T47D (cell line): ENCODE data around the gene NCMAP.
"Not testable (repeated sequence)": the region's sequence is repeated elsewhere in the genome, so short reads cannot be mapped to it uniquely, and the experiment has no call there.

Source experiments
- DNase-seq, 2 experiments: peaks; one replicate each; pipeline versions ENCODE4 v3.0.0 to v3.0.0-alpha.2; 2011 to 2012; ENCODE audit warnings: low read depth in 1 of 2, low spot score in 1 of 2
- JUND ChIP-seq: IDR thresholded peaks from 2 replicates; pipeline ENCODE4 v1.6.1; 2012; ENCODE audit warnings: low read depth
- in situ Hi-C: cut with HindIII; loops from 2 replicates; pipeline ENCODE4 v1.10.0; 2016; ENCODE audit warnings: low sequenced_read_pairs, low pct_unique_long_range_greater_than_20kb

NCMAP gene, protein sequence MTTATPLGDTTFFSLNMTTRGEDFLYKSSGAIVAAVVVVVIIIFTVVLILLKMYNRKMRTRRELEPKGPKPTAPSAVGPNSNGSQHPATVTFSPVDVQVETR

GRCh38 chr1:24555591-24556413, at the start of gene NCMAP:
TSS of gene NCMAP (plus strand) at chr1:24556087. CDS start at chr1:24595431, 39,344 bp downstream.
- in situ Hi-C loops, result no loop called here
- peak; percentile 57 to 60 for DNase-seq
- no peak for TF ChIP-seq JUND

GRCh38 chr1:24506691-24507381, 49.1 kb upstream of the NCMAP start:
- no peak for DNase-seq
- TF ChIP-seq JUND, result no peak
- in situ Hi-C loops, result no loop called here

GRCh38 chr1:24507405-24507804, 48.5 kb upstream of the NCMAP start:
- no peak for DNase-seq
- TF ChIP-seq JUND, result no peak
- in situ Hi-C loops, result no loop called here

DNA sequence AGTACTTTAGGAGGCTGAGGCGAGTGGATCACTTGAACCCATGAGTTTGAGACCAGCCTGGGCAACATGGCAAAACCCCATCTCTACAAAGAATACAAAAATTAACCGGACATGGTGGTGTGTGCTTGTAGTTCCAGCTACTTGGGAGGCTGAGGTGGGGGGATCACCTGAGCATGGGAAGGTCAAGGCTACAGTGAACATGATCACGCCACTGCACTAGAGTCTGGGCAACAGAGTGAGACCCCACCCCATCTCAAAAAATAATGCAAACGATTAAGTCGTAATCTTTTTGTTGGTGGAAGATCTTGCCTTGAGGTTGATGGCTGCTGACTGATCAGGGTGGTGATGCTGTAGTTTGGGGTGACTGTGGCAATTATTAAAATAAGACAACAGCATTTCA, 47.0 kb upstream of the NCMAP start:
- TF ChIP-seq JUND, result no peak
- in situ Hi-C loops, result no loop called here
- DNase-seq, result no peak

DNA sequence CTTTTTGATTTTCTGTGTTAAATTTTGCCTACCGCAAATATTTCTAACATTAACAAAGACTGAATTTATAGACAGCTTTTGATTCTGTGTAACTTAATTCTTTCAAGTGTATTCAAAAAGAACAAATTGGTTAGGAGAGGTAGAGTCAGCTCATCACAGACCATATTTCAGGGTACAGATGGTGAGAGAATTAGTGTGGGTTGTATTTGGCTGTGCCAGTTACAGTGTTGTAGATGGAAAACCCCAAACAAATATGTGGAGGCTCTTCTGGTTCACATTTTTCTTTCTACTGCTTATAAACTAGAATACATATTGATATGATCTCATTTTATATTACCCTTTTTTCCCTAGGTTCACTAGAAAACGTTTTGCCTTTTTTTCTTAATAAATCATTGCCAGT, 42.2 kb upstream of the NCMAP start:
- DNase-seq, result no peak
- in situ Hi-C loops, result no loop called here
- TF ChIP-seq JUND, result no peak

GRCh38 chr1:24514946-24515345, 40.9 kb upstream of the NCMAP start:
- TF ChIP-seq JUND, result no peak
- no peak for DNase-seq
- in situ Hi-C loops, result no loop called here

GRCh38 chr1:24515671-24516209, 40.1 kb upstream of the NCMAP start:
- peak in 1 of 2 experiments; percentile 64 for DNase-seq
- in situ Hi-C loops, result not testable (repeated sequence)

DNA sequence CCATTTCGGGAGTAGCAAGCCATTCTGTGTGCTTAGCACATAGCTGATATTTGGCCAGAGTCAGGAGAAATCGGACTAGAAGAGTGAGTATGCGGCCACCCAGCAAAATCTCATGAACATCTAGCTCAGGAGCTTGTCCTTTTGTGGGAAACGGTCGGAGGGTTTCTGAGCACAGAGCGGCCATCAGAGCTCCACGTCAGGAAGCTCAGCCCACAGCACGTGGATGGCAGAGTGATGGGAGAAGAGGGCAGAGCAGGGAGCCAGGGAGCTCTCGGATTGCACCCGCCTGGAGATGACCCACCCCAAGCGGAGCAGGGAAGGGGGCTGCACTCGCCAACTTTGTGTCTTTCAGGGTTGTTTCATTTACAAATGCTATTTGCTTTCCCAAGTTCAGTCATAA, 39.4 kb upstream of the NCMAP start:
- in situ Hi-C loops, result no loop called here
- no peak for TF ChIP-seq JUND
- DNase-seq, result no peak

- in situ Hi-C loops, result no loop called here
- no peak for TF ChIP-seq JUND
- DNase-seq, result no peak
These were observed 38.0 kb upstream of the NCMAP start for GRCh38 chr1:24517898-24518297.

DNA sequence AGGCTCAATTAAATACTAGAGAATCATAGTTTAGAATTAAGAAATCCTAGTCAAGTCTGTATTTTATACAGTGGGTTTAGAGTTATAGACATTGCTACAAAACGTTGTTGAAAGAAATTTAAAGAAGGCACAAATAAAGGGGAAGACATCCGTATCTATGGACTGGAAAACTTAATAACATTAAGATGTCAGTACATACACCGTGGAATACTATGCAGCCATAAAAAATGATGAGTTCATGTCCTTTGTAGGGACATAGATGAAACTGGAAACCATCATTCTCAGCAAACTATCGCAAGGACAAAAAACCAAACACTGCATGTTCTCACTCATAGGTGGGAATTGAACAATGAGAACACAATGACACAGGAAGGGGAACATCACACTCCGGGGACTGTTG, 35.6 kb upstream of the NCMAP start:
- in situ Hi-C loops, DNase-seq: not testable (repeated sequence)

- TF ChIP-seq JUND, result no peak
- in situ Hi-C loops, result no loop called here
These were observed 30.3 kb upstream of the NCMAP start for GRCh38 chr1:24525606-24526005.

GRCh38 chr1:24526045-24526444, 29.8 kb upstream of the NCMAP start:
- no peak for DNase-seq
- TF ChIP-seq JUND, result no peak
- in situ Hi-C loops, result no loop called here

More at GRCh38 chr1:24525606-24526005, 30.3 kb upstream of the NCMAP start:
- DNase-seq, result no peak

DNA sequence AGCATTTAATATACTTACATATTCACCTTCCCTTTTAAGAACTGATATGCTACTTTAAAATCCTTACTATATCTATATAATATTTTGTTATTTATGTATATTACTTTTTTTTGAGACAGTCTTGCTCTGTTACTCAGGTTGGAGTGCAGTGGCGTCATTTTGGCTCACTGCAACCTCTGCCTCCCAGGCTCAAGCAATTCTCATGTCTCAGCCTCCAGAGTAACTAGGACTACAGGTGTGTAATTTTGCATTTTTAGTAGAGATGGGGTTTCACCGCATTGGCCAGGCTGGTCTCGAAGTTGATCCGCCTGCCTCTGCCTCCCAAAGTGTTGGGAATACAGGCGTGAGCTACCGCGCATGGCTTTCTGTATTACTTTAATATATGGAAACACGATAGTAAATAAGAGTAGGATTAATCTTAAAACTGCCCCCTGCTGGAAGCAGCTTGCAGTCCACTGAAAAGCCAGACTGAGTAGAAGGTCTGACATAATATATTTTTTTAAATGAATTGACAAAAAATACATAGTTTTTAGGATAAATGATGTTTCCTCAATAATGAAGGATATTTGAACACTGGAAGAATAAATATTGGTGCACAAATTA, 28.8 kb upstream of the NCMAP start:
- in situ Hi-C loops, result no loop called here
- TF ChIP-seq JUND, result no peak
- DNase-seq, result peak in 1 of 2 experiments; percentile 30
